Nephron progenitor cell (in vitro differentiated cells): ENCODE results near the gene TNRC6B.

ENCODE experiments used
- DNase-seq: peaks from one replicate; pipeline ENCODE4 v3.0.0; 2021
- H3K27ac Mint-ChIP-seq: 2 replicates; pipeline ENCODE4 v1.8.0; 2021; ENCODE audit warnings: mild to moderate bottlenecking, moderate library complexity, mixed read lengths
- H3K27me3 Mint-ChIP-seq: 2 replicates; pipeline ENCODE4 v1.8.0; 2021; ENCODE audit warnings: mild to moderate bottlenecking, low read depth, mixed read lengths; ENCODE audit not compliant: poor library complexity
- H3K36me3 Mint-ChIP-seq: 2 replicates; pipeline ENCODE4 v1.8.0; 2021; ENCODE audit warnings: low read depth, mixed read lengths
- H3K4me1 Mint-ChIP-seq: 2 replicates; pipeline ENCODE4 v1.8.0; 2021; ENCODE audit warnings: mixed read lengths
- H3K4me3 Mint-ChIP-seq: 2 replicates; pipeline ENCODE4 v1.8.0; 2021; ENCODE audit warnings: mild to moderate bottlenecking, moderate library complexity, mixed read lengths
- H3K9me3 Mint-ChIP-seq: 2 replicates; pipeline ENCODE4 v1.8.0; 2021; ENCODE audit warnings: mild to moderate bottlenecking, moderate library complexity, mixed read lengths
- CTCF ChIP-seq: fragments of 200-600 bp; sonication (generic); IDR thresholded peaks from 2 replicates; pipeline ENCODE4 v1.5.0; 2021; ENCODE audit warnings: antibody characterized with exemption

TNRC6B gene

GRCh38 chr22:40276996-40277823 lies 99.5 kb downstream of the TNRC6B start:
- no peak overlapping the region for H3K27ac Mint-ChIP-seq
- no peaks in the 10 kb centered on the region for H3K27me3 Mint-ChIP-seq
- H3K4me1 Mint-ChIP-seq: peaks cover 17% of the 10 kb centered on the region
- DNase-seq: no peak
- H3K9me3 Mint-ChIP-seq: no peaks in the 10 kb centered on the region
- no peak overlapping the region for H3K4me3 Mint-ChIP-seq
- TF ChIP-seq CTCF: no peak
- H3K36me3 Mint-ChIP-seq: peaks cover 60% of the 10 kb centered on the region

GRCh38 chr22:40279017-40279416 lies 101.3 kb downstream of the TNRC6B start:
- H3K27me3 Mint-ChIP-seq: no peaks in the 10 kb centered on the region
- peaks cover 62% of the 10 kb centered on the region for H3K36me3 Mint-ChIP-seq
- no peaks in the 10 kb centered on the region for H3K9me3 Mint-ChIP-seq
- no peak overlapping the region for H3K4me3 Mint-ChIP-seq
- no peak for DNase-seq
- no peak for TF ChIP-seq CTCF
- H3K4me1 Mint-ChIP-seq: peaks cover 8% of the 10 kb centered on the region
- peak overlapping the region; percentile 90 for H3K27ac Mint-ChIP-seq

GRCh38 chr22:40281717-40282116 lies 104.0 kb downstream of the TNRC6B start:
- Mint-ChIP-seq H3K27me3 (no peaks in the 10 kb centered on the region), H3K4me3 (no peak overlapping the region), H3K36me3 (peaks cover 66% of the 10 kb centered on the region), H3K27ac (no peak overlapping the region), H3K4me1 (peaks cover 7% of the 10 kb centered on the region), H3K9me3 (no peaks in the 10 kb centered on the region)
- TF ChIP-seq CTCF: no peak
- DNase-seq: no peak

GRCh38 chr22:40285513-40285912 lies 107.8 kb downstream of the TNRC6B start:
- DNase-seq: no peak
- no peak for TF ChIP-seq CTCF
- Mint-ChIP-seq H3K27me3 (no peaks in the 10 kb centered on the region), H3K36me3 (peaks cover 69% of the 10 kb centered on the region), H3K27ac (no peak overlapping the region), H3K4me1 (peaks cover 7% of the 10 kb centered on the region), H3K4me3 (no peak overlapping the region), H3K9me3 (no peaks in the 10 kb centered on the region)

GRCh38 chr22:40289991-40290459 lies 112.3 kb downstream of the TNRC6B start:
- Mint-ChIP-seq H3K27ac (peak overlapping the region; percentile 24), H3K36me3 (peaks cover 65% of the 10 kb centered on the region), H3K27me3 (no peaks in the 10 kb centered on the region), H3K4me1 (no peaks in the 10 kb centered on the region), H3K9me3 (no peaks in the 10 kb centered on the region), H3K4me3 (no peak overlapping the region)
- no peak for DNase-seq
- TF ChIP-seq CTCF: no peak

- peaks cover 65% of the 10 kb centered on the region for H3K36me3 Mint-ChIP-seq
- no peak overlapping the region for H3K4me3 Mint-ChIP-seq
- no peaks in the 10 kb centered on the region for H3K9me3 Mint-ChIP-seq
- no peak for TF ChIP-seq CTCF
- no peaks in the 10 kb centered on the region for H3K27me3 Mint-ChIP-seq
- peak overlapping the region; percentile 72 for H3K27ac Mint-ChIP-seq
- no peaks in the 10 kb centered on the region for H3K4me1 Mint-ChIP-seq
- DNase-seq: no peak
Measured at GRCh38 chr22:40290516-40290915, 112.8 kb downstream of the TNRC6B start.
